Progenitor cell of endocrine pancreas (in vitro differentiated cells): Measurements from ENCODE around the gene ABI1. TPM values are rescaled to one million over a fixed set of nuclear protein-coding genes. Genes with fewer than 3 reads are reported as not detected.
"Not testable (repeated sequence)": the region's sequence is repeated elsewhere in the genome, so short reads cannot be mapped to it uniquely, and the experiment has no call there.

Source experiments
- DNase-seq: peaks from one replicate; pipeline ENCODE4 v3.0.0; 2021; ENCODE audit warnings: low spot score; ENCODE audit not compliant: unreplicated experiment
- H3K27ac Mint-ChIP-seq: 2 replicates; pipeline ENCODE4 v1.8.0; 2021; ENCODE audit warnings: mild to moderate bottlenecking, moderate library complexity, mixed read lengths
- H3K27me3 Mint-ChIP-seq: 2 replicates; pipeline ENCODE4 v1.8.0; 2021; ENCODE audit warnings: mixed read lengths
- H3K36me3 Mint-ChIP-seq: 2 replicates; pipeline ENCODE4 v1.8.0; 2022; ENCODE audit warnings: mixed read lengths; ENCODE audit not compliant: insufficient read depth
- H3K4me1 Mint-ChIP-seq: 2 replicates; pipeline ENCODE4 v1.8.0; 2021; ENCODE audit warnings: low read depth, mixed read lengths
- H3K4me3 Mint-ChIP-seq: 2 replicates; pipeline ENCODE4 v1.8.0; 2021; ENCODE audit warnings: low read depth, mild to moderate bottlenecking, moderate library complexity, mixed read lengths
- H3K9me3 Mint-ChIP-seq: 2 replicates; pipeline ENCODE4 v1.8.0; 2021; ENCODE audit warnings: low read depth, mixed read lengths
- CTCF ChIP-seq: fragments of 200-600 bp; sonication (generic); IDR thresholded peaks from one replicate; pipeline ENCODE4 v1.5.0; 2021; ENCODE audit warnings: antibody characterized with exemption, mild to moderate bottlenecking; ENCODE audit not compliant: unreplicated experiment
- long read RNA-seq: library from polyadenylated mRNA; unstranded; transcript quantifications from one replicate; pipeline ENCODE4 v2.0.0, GENCODE V29; 2020
- total RNA-seq: library from RNA; stranded (reverse); gene quantifications from 2 replicates; pipeline ENCODE4 v1.2.1, GENCODE V29; 2021

ABI1 gene
- total RNA-seq = 48.2 and 50.5 TPM in 2 replicates
- long read RNA-seq, transcript ABI1-208 (10 exons, 3,515 nt) = minor isoform, 21 of 105 reads
- long read RNA-seq, transcript ABI1-205 (10 exons, 3,516 nt) = major isoform, 34 of 105 reads
- long read RNA-seq, transcript ABI1-209 (9 exons, 3,441 nt) = minor isoform, 7 of 105 reads
- long read RNA-seq, partial matches to known transcripts = 28 of 105 reads
- long read RNA-seq, other reads (novel, unspliced or antisense) = 11 of 105 reads

- TF ChIP-seq CTCF = no peak
- peak; percentile 97 for DNase-seq
- Mint-ChIP-seq H3K4me1 (peaks cover 14% of the 10 kb centered on the region), H3K4me3 (peak within 1 kb of the TSS; percentile 100), H3K36me3 (no peaks in the 10 kb centered on the region), H3K27ac (peak within 1 kb of the TSS; percentile 100), H3K27me3 (no peaks in the 10 kb centered on the region), H3K9me3 (no peaks in the 10 kb centered on the region)
Observed at GRCh38 chr10:26860443-26861204, at the start of gene ABI1. Gene ABI1, minus strand, starts transcription at chr10:26860958. Its CDS starts 95 bp downstream, at chr10:26860863.

DNA sequence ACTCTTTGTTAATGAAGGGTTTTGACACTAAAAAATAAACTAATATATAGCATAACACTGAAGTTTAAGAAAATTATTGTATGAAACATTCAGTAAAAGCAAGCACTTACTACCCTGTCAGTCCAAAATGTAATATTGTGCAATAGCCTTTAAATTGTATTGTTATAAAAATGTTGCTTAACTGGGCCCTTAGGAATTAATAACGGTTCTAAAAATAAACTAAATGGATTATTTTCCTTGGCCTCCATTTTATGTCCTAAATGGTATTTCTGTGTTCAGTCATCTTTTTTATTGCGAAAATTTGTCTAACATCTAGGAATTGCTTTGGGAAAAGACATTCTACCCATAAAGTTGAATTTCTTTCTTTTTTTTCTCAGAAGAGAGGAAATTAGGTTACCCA lies 49.0 kb upstream of the ABI1 start:
- no peak for TF ChIP-seq CTCF
- H3K4me3 Mint-ChIP-seq = no peak overlapping the region
- no peaks in the 10 kb centered on the region for H3K36me3 Mint-ChIP-seq
- H3K27me3 Mint-ChIP-seq = no peaks in the 10 kb centered on the region
- peaks cover 8% of the 10 kb centered on the region for H3K4me1 Mint-ChIP-seq
- DNase-seq = no peak
- no peak overlapping the region for H3K27ac Mint-ChIP-seq
- H3K9me3 Mint-ChIP-seq = no peaks in the 10 kb centered on the region

- not testable (repeated sequence) for H3K4me3 Mint-ChIP-seq, H3K4me1 Mint-ChIP-seq, DNase-seq, H3K9me3 Mint-ChIP-seq, H3K36me3 Mint-ChIP-seq, H3K27me3 Mint-ChIP-seq, H3K27ac Mint-ChIP-seq
Observed at GRCh38 chr10:26905253-26905781, 44.6 kb upstream of the ABI1 start.

- Mint-ChIP-seq H3K4me3 (no peak overlapping the region), H3K36me3 (no peaks in the 10 kb centered on the region), H3K27ac (no peak overlapping the region), H3K4me1 (no peaks in the 10 kb centered on the region), H3K9me3 (no peaks in the 10 kb centered on the region), H3K27me3 (no peaks in the 10 kb centered on the region)
- TF ChIP-seq CTCF = no peak
- no peak for DNase-seq
Observed at GRCh38 chr10:26903431-26904217, 42.9 kb upstream of the ABI1 start.

DNA sequence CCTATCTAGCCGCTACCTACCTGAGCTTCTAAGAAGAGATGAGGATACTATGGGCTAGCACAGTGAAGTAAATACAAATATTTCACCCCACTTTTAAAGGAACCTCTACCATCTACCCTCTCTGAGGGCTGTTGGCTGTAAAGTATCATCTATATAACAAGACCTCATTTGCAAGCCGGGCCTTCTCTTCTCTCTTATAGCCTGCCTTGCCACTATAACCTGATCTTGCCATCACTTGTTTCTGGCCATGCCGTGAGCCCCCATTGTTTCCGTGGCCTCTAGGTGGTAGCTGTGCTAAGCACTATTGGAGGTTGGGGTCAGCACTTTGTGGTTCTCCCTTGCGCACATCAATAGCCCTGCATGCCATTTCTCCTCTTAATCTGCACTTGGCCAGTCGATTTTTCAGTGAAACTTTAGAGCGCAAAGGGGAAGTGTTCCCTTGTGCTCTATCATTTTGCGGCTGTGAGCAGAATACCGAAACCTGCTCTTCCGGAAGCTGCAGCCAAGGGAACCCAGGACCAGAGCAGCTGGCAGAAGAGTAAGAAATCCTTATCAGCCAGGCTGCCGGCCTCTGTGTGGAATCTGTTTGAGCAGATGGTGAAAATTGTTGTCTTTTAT lies 31.7 kb upstream of the ABI1 start:
- H3K4me3 Mint-ChIP-seq, DNase-seq, H3K4me1 Mint-ChIP-seq, H3K9me3 Mint-ChIP-seq, H3K36me3 Mint-ChIP-seq, H3K27ac Mint-ChIP-seq, H3K27me3 Mint-ChIP-seq: not testable (repeated sequence)

- no peak overlapping the region for H3K27ac Mint-ChIP-seq
- peak; percentile 66 for TF ChIP-seq CTCF
- no peaks in the 10 kb centered on the region for H3K36me3 Mint-ChIP-seq
- peaks cover 8% of the 10 kb centered on the region for H3K27me3 Mint-ChIP-seq
- peak; percentile 33 for DNase-seq
- H3K9me3 Mint-ChIP-seq = peaks cover 9% of the 10 kb centered on the region
- no peak overlapping the region for H3K4me3 Mint-ChIP-seq
- H3K4me1 Mint-ChIP-seq = no peaks in the 10 kb centered on the region
Observed at GRCh38 chr10:26890956-26891355, 30.2 kb upstream of the ABI1 start.
